ENCODE measurements around the gene FOXO3. TPM values are rescaled to one million over a fixed set of nuclear protein-coding genes. Genes with fewer than 3 reads are reported as not detected.
"Not testable (repeated sequence)": the region's sequence is repeated elsewhere in the genome, so short reads cannot be mapped to it uniquely, and the experiment has no call there.

FOXO3 gene
- total and polyA plus RNA-seq, 2 donors (not counting 3 experiments of a cell fraction or from before 2014, with no cell fraction given) = 14.4 to 16.9 TPM

GRCh38 chr6:108535114-108535742 lies 25.5 kb upstream of the FOXO3 start:
- dilution Hi-C loops (cut with MboI; ENCODE audit: extremely low pct_ligation_motif_present, low sequenced_read_pairs) (no loop called here), intact Hi-C loops (cut with micrococcal nuclease) (no loop called here)
- H3K9me3 ChIP-seq (replicated peaks; ENCODE audit: control insufficient read depth, insufficient read depth, low read length) = no peaks in the 10 kb centered on the region
- H3K79me2 ChIP-seq (ENCODE audit: control insufficient read depth, insufficient read depth, low read length) = no peaks in the 10 kb centered on the region
- CTCF ChIA-PET = interaction anchor here (0.7 kb wide), 1 partner anchor 43 kb away, joined by 3 read pairs; no protein-coding TSS in a partner anchor
- no peak overlapping the region for H3K4me2 ChIP-seq (ENCODE audit: insufficient read depth, low read length)
- TF ChIP-seq POLR2AphosphoS5 (IDR thresholded peaks at IDR 0.05; ENCODE audit: insufficient read depth, low read depth, low read length) (no peak), FOS (IDR thresholded peaks at IDR 0.05; ENCODE audit: borderline replicate concordance, insufficient read depth, low read length) (no peak), MAX (IDR thresholded peaks at IDR 0.05; ENCODE audit: insufficient read depth, insufficient read length) (no peak), CTCF (IDR thresholded peaks at IDR 0.05; ENCODE audit: extremely low read depth in 1 of 2, insufficient read depth in 1 of 2, low read depth in 1 of 2, low read length in 2 of 2) (no peak), MYC (IDR thresholded peaks at IDR 0.05; ENCODE audit: low read depth, low read length) (no peak), GATA2 (IDR thresholded peaks at IDR 0.05; ENCODE audit: insufficient read depth, insufficient read length, low read depth, low read length) (no peak), EZH2 (IDR thresholded peaks at IDR 0.05; ENCODE audit: borderline replicate concordance, low read depth, low read length, severe bottlenecking) (no peak), POLR2A (IDR thresholded peaks at IDR 0.05; ENCODE audit: low read depth, low read length) (no peak), JUN (IDR thresholded peaks at IDR 0.05; ENCODE audit: borderline replicate concordance, insufficient read depth, insufficient read length, low read depth) (no peak)
- H3K36me3 ChIP-seq (ENCODE audit: control insufficient read depth in 2 of 2, extremely low read depth in 1 of 2, insufficient read depth in 2 of 2, low read length in 2 of 2) = no peaks in the 10 kb centered on the region
- FAIRE-seq (no peak), DNase-seq (ENCODE audit: low read depth, low spot score) (no peak)
- H3K4me3 ChIP-seq (replicated peaks in 1 of 3; ENCODE audit: insufficient read depth in 1 of 3, low read depth in 1 of 3, low read length in 3 of 3) = no peak overlapping the region
- H3K4me1 ChIP-seq (ENCODE audit: control insufficient read depth, extremely low read depth, insufficient read depth, low read length) = no peaks in the 10 kb centered on the region
- H2AFZ ChIP-seq (ENCODE audit: low read depth, low read length) = no peak overlapping the region
- BruUV-seq (replicated peaks) = no TSS peak
- H3K27me3 ChIP-seq (ENCODE audit: control insufficient read depth in 2 of 2, insufficient read depth in 2 of 2, low read length in 2 of 2) = peaks cover 0 to 3% of the 10 kb centered on the region in 2 experiments
- POLR2A ChIA-PET = interaction anchor here (0.8 kb wide), 1 partner anchor 559 kb away, joined by 3 read pairs; no protein-coding TSS in a partner anchor
- no peaks in the 10 kb centered on the region for H3K9me1 ChIP-seq (replicated peaks; ENCODE audit: control insufficient read depth, extremely low read depth, insufficient read depth, low read length)
- H3K9ac ChIP-seq (replicated peaks; ENCODE audit: extremely low read depth, insufficient read depth, low read length) = no peak overlapping the region
- H4K20me1 ChIP-seq (replicated peaks; ENCODE audit: control insufficient read depth, extremely low read depth, insufficient read depth, low read length) = no peaks in the 10 kb centered on the region
- H3K27ac ChIP-seq (ENCODE audit: insufficient read depth, low read depth, low read length) = no peak overlapping the region

- dilution Hi-C loops (cut with MboI; ENCODE audit: extremely low pct_ligation_motif_present, low sequenced_read_pairs); FAIRE-seq: not testable (repeated sequence)
These were observed 24.7 kb upstream of the FOXO3 start for GRCh38 chr6:108535920-108536535.

More at GRCh38 chr6:108535920-108536535, 24.7 kb upstream of the FOXO3 start:
- H3K27ac ChIP-seq (ENCODE audit: insufficient read depth, low read depth, low read length); H3K4me1 ChIP-seq (ENCODE audit: control insufficient read depth, extremely low read depth, insufficient read depth, low read length); H3K36me3 ChIP-seq (ENCODE audit: control insufficient read depth in 2 of 2, extremely low read depth in 1 of 2, insufficient read depth in 2 of 2, low read length in 2 of 2); H2AFZ ChIP-seq (ENCODE audit: low read depth, low read length); H3K27me3 ChIP-seq (ENCODE audit: control insufficient read depth in 2 of 2, insufficient read depth in 2 of 2, low read length in 2 of 2); DNase-seq (ENCODE audit: low read depth, low spot score); BruUV-seq (replicated peaks); H4K20me1 ChIP-seq (replicated peaks; ENCODE audit: control insufficient read depth, extremely low read depth, insufficient read depth, low read length); H3K9me1 ChIP-seq (replicated peaks; ENCODE audit: control insufficient read depth, extremely low read depth, insufficient read depth, low read length); intact Hi-C loops (cut with micrococcal nuclease); H3K79me2 ChIP-seq (ENCODE audit: control insufficient read depth, insufficient read depth, low read length); H3K9ac ChIP-seq (replicated peaks; ENCODE audit: extremely low read depth, insufficient read depth, low read length); H3K4me3 ChIP-seq (replicated peaks in 1 of 3; ENCODE audit: insufficient read depth in 1 of 3, low read depth in 1 of 3, low read length in 3 of 3); H3K4me2 ChIP-seq (ENCODE audit: insufficient read depth, low read length); H3K9me3 ChIP-seq (replicated peaks; ENCODE audit: control insufficient read depth, insufficient read depth, low read length): not testable (repeated sequence)
- ChIA-PET POLR2A (interaction anchor here (0.6 to 0.8 kb wide), 2 partner anchors 558 to 801 kb away, joined by 3 to 5 read pairs; no protein-coding TSS in a partner anchor), CTCF (interaction anchor here (0.7 to 1.3 kb wide), 3 partner anchors 24 to 357 kb away, joined by 3 read pairs; no protein-coding TSS in a partner anchor)
